H1 (cell line): ENCODE measurements around the gene RRAS2. TPM values are rescaled to one million over a fixed set of nuclear protein-coding genes. Genes with fewer than 3 reads are reported as not detected.

Experiments used
- CTCF ChIA-PET: fragments of 300-600 bp; sonication (Branson Sonifier 250); formaldehyde crosslinking; loops from one replicate; lab custom pipeline; 2021; ENCODE audit not compliant: partially characterized antibody; lab: Charles Lee
- POLR2A ChIA-PET: fragments of 300-600 bp; sonication (Branson Sonifier 250); formaldehyde crosslinking; loops from one replicate; lab custom pipeline; 2021; ENCODE audit warnings: inconsistent platforms; ENCODE audit not compliant: partially characterized antibody; lab: Charles Lee
- DNase-seq, 2 experiments: peaks; one replicate each; pipeline versions ENCODE4 v3.0.0 to v3.0.0-alpha.2; 2010 to 2022; ENCODE audit warnings: low spot score in 2 of 2, low read depth in 1 of 2, mixed read lengths in 1 of 2
- FAIRE-seq: peaks from 2 replicates; lab custom pipeline; 2011; peaks lifted over from hg19 to GRCh38; lab: Jason Lieb, UNC
- H2AFZ ChIP-seq: 2 replicates; pipeline ENCODE4 v1.8.1; 2012; ENCODE audit warnings: low read length, inconsistent platforms
- H2AK5ac ChIP-seq: 2 replicates; pipeline ENCODE4 v1.6.1; 2013; ENCODE audit warnings: low read depth, low read length
- H2BK120ac ChIP-seq: replicated peaks from 2 replicates; pipeline ENCODE3; 2013; ENCODE audit warnings: low read depth, low read length, inconsistent platforms
- H2BK12ac ChIP-seq: 2 replicates; pipeline ENCODE4 v1.6.1; 2013; ENCODE audit warnings: low read depth, low read length
- H2BK15ac ChIP-seq: 2 replicates; pipeline ENCODE4 v1.6.1; 2013; ENCODE audit warnings: low read length
- H2BK20ac ChIP-seq: 2 replicates; pipeline ENCODE4 v1.6.1; 2013; ENCODE audit warnings: low read length
- H2BK5ac ChIP-seq: 2 replicates; pipeline ENCODE4 v1.6.1; 2013; ENCODE audit warnings: low read depth, low read length
- H3K14ac ChIP-seq: 2 replicates; pipeline ENCODE4 v1.6.1; 2013; ENCODE audit warnings: inconsistent platforms; ENCODE audit not compliant: insufficient read length
- H3K18ac ChIP-seq: 2 replicates; pipeline ENCODE4 v1.6.1; 2013; ENCODE audit warnings: low read length; ENCODE audit errors: extremely low read depth
- H3K23ac ChIP-seq: 2 replicates; pipeline ENCODE4 v1.6.1; 2013; ENCODE audit warnings: inconsistent platforms; ENCODE audit not compliant: insufficient read length
- H3K23me2 ChIP-seq: 2 replicates; pipeline ENCODE4 v1.6.1; 2013; ENCODE audit warnings: low read depth, low read length
- H3K27ac ChIP-seq: 2 replicates; pipeline ENCODE4 v1.6.1; 2011; ENCODE audit warnings: low read depth, low read length, inconsistent platforms
- H3K27me3 ChIP-seq, 4 experiments: replicated peaks in 1 of 4; 1 replicate in 1 of 4; 2 replicates in 3 of 4; pipeline versions ENCODE4 v1.6.1 to v1.8.1; 2011 to 2013; ENCODE audit warnings: low read length in 3 of 4, mild to moderate bottlenecking in 3 of 4, inconsistent platforms in 2 of 4, mixed read lengths in 2 of 4, moderate library complexity in 1 of 4; ENCODE audit not compliant: control insufficient read depth in 3 of 4, insufficient read depth in 3 of 4; ENCODE audit errors: extremely low read depth in 1 of 4
- H3K36me3 ChIP-seq, 4 experiments: 2 replicates each; pipeline versions ENCODE4 v1.6.1 to v1.8.1; 2011 to 2013; ENCODE audit warnings: mild to moderate bottlenecking in 4 of 4, low read length in 3 of 4, moderate library complexity in 2 of 4, control low read depth in 1 of 4, inconsistent platforms in 1 of 4; ENCODE audit not compliant: insufficient read depth in 4 of 4, control insufficient read depth in 2 of 4
- H3K4ac ChIP-seq: replicated peaks from 2 replicates; pipeline ENCODE3; 2013; ENCODE audit warnings: low read length, low read depth, mixed read lengths, inconsistent platforms; ENCODE audit not compliant: insufficient read length
- H3K4me1 ChIP-seq, 4 experiments: replicated peaks in 1 of 4; 1 replicate in 1 of 4; 2 replicates in 3 of 4; pipeline versions ENCODE4 v1.6.1 to v1.8.1; 2011 to 2013; ENCODE audit warnings: low read length in 3 of 4, inconsistent platforms in 2 of 4, mixed read lengths in 1 of 4; ENCODE audit not compliant: insufficient read depth in 4 of 4, control insufficient read depth in 3 of 4
- H3K4me2 ChIP-seq, 2 experiments: 2 replicates each; pipeline versions ENCODE4 v1.6.1 to v1.8.1; 2011 to 2013; ENCODE audit warnings: low read depth in 2 of 2, low read length in 2 of 2, control low read depth in 1 of 2, inconsistent platforms in 1 of 2, mild to moderate bottlenecking in 1 of 2; ENCODE audit not compliant: insufficient read depth in 1 of 2
- H3K4me3 ChIP-seq, 4 experiments: fragments of 200-600, 300-600 bp in 1 of 4; sonication (generic), shearing (Covaris generic), sonication (Bioruptor Twin) in 1 of 4; 2 replicates each; pipeline versions ENCODE4 v1.5.1 to v1.8.1; 2011 to 2016; ENCODE audit warnings: low read length in 4 of 4, low read depth in 3 of 4, control low read depth in 2 of 4, inconsistent platforms in 2 of 4, mild to moderate bottlenecking in 2 of 4, mixed read lengths in 1 of 4, moderate library complexity in 1 of 4; ENCODE audit not compliant: insufficient read depth in 2 of 4; ENCODE audit errors: extremely low read depth in 1 of 4
- H3K56ac ChIP-seq: replicated peaks from 2 replicates; pipeline ENCODE3; 2013; ENCODE audit warnings: low read depth, mild to moderate bottlenecking, mixed read lengths, low read length, inconsistent platforms; ENCODE audit not compliant: insufficient read length
- H3K79me1 ChIP-seq: 2 replicates; pipeline ENCODE4 v1.6.1; 2013; ENCODE audit warnings: low read depth, low read length, control low read depth
- H3K79me2 ChIP-seq, 2 experiments: 2 replicates each; pipeline versions ENCODE4 v1.6.1 to v1.8.1; 2012 to 2013; ENCODE audit warnings: low read length in 2 of 2, mild to moderate bottlenecking in 2 of 2, inconsistent platforms in 1 of 2; ENCODE audit not compliant: insufficient read depth in 2 of 2, control insufficient read depth in 1 of 2
- H3K9ac ChIP-seq, 4 experiments: replicated peaks in 1 of 4; 1 replicate in 1 of 4; 2 replicates in 3 of 4; pipeline versions ENCODE4 v1.6.1 to v1.8.1; 2011 to 2013; ENCODE audit warnings: low read depth in 3 of 4, low read length in 3 of 4, control low read depth in 2 of 4, mild to moderate bottlenecking in 2 of 4, moderate library complexity in 2 of 4, inconsistent platforms in 1 of 4; ENCODE audit errors: extremely low read depth in 1 of 4
- H3K9me3 ChIP-seq, 2 experiments: 2 replicates each; pipeline versions ENCODE4 v1.6.1 to v1.8.1; 2012 to 2013; ENCODE audit warnings: mild to moderate bottlenecking in 2 of 2, moderate library complexity in 2 of 2, control low read depth in 1 of 2, inconsistent platforms in 1 of 2, low read depth in 1 of 2, low read length in 1 of 2, mixed read lengths in 1 of 2; ENCODE audit not compliant: insufficient read depth in 2 of 2
- H4K20me1 ChIP-seq, 2 experiments: replicated peaks in 1 of 2; 2 replicates each; pipeline versions ENCODE3 to v1.8.1; 2011 to 2013; ENCODE audit warnings: inconsistent platforms in 2 of 2, low read length in 2 of 2, mild to moderate bottlenecking in 1 of 2; ENCODE audit not compliant: insufficient read depth in 2 of 2, control insufficient read depth in 1 of 2
- H4K5ac ChIP-seq: 2 replicates; pipeline ENCODE4 v1.6.1; 2013; ENCODE audit warnings: low read length, low read depth, mixed read lengths, inconsistent platforms; ENCODE audit not compliant: insufficient read length
- H4K8ac ChIP-seq: 2 replicates; pipeline ENCODE4 v1.8.0; 2013; ENCODE audit warnings: mild to moderate bottlenecking, moderate library complexity, low read length, inconsistent platforms; ENCODE audit not compliant: insufficient read depth; ENCODE audit errors: extremely low read depth
- H4K91ac ChIP-seq: replicated peaks from 2 replicates; pipeline ENCODE3; 2013; ENCODE audit warnings: low read length, mixed read lengths, inconsistent platforms; ENCODE audit not compliant: insufficient read length
- BRCA1 ChIP-seq: IDR thresholded peaks from 2 replicates; pipeline ENCODE4 v1.6.1; 2012; ENCODE audit warnings: low read depth, low read length, improper control_type of control experiment
- CTBP2 ChIP-seq: IDR thresholded peaks from 2 replicates; pipeline ENCODE4 v1.7.0; 2011; ENCODE audit warnings: borderline replicate concordance, mild to moderate bottlenecking, moderate library complexity, mixed read lengths, low read length; ENCODE audit not compliant: insufficient read depth, insufficient read length
- EP300 ChIP-seq, 2 experiments: IDR thresholded peaks; 1 replicate in 1 of 2; 2 replicates in 1 of 2; pipeline ENCODE4 v1.6.1; 2011 to 2012; ENCODE audit warnings: low read depth in 2 of 2, low read length in 2 of 2, mild to moderate bottlenecking in 2 of 2, borderline replicate concordance in 1 of 2, inconsistent platforms in 1 of 2, moderate library complexity in 1 of 2
- MAFK ChIP-seq: IDR thresholded peaks from 2 replicates; pipeline ENCODE4 v1.6.1; 2012; ENCODE audit warnings: low read depth, mild to moderate bottlenecking, improper control_type of control experiment, low read length
- PHF8 ChIP-seq: fragments of 200-600 bp; sonication (generic); conservative IDR thresholded peaks from 2 replicates; pipeline ENCODE4 v1.7.1; 2012; ENCODE audit warnings: low read depth, mild to moderate bottlenecking, inconsistent platforms, low read length, moderate library complexity
- POLR2AphosphoS5 ChIP-seq: IDR thresholded peaks from 2 replicates; pipeline ENCODE4 v1.6.1; 2011; ENCODE audit warnings: low read depth, low read length
- RAD21 ChIP-seq, 2 experiments: IDR thresholded peaks in 1 of 2; conservative IDR thresholded peaks in 1 of 2; 2 replicates each; pipeline ENCODE4 v1.6.1; 2011; ENCODE audit warnings: low read depth in 2 of 2, low read length in 2 of 2, improper control_type of control experiment in 1 of 2, inconsistent platforms in 1 of 2, mild to moderate bottlenecking in 1 of 2, moderate library complexity in 1 of 2
- SP1 ChIP-seq: IDR thresholded peaks from 2 replicates; pipeline ENCODE4 v1.6.1; 2011; ENCODE audit warnings: low read depth, low read length
- WGBS, 2 experiments: shearing (Covaris generic) in 1 of 2; methylation state at CpG; one replicate each; pipeline versions ENCODE4 v1.1.6 to v1.1.7; 2013 to 2015; ENCODE audit warnings: low lambda C conversion rate in 2 of 2, mixed read lengths in 2 of 2, inconsistent platforms in 1 of 2, low coverage in 1 of 2, missing lambda C conversion rate in 1 of 2; ENCODE audit not compliant: insufficient replicate concordance in 2 of 2, insufficient coverage in 1 of 2, insufficient read length in 1 of 2; ENCODE audit errors: extremely low coverage in 1 of 2, missing lambda C conversion rate in 1 of 2; 5-methylcytosine and 5-hydroxymethylcytosine counted together
- polyA plus RNA-seq, 7 experiments: library from polyadenylated mRNA; depleted of rRNA in 3 of 7; stranded (reverse) in 5 of 7; unstranded in 2 of 7; fragments of >200 nt in 5 of 7; fragments of 200-250 nt in 2 of 7; gene quantifications; 1 replicate in 5 of 7; 2 replicates in 1 of 7; 4 replicates in 1 of 7; pipeline versions ENCODE4 v1.2.1 to v1.2.3, GENCODE V29; 2011 to 2013; ENCODE audit warnings: missing spikeins in 2 of 7, mixed read lengths in 2 of 7
- total RNA-seq: library from RNA; stranded (reverse); fragmentation: NEBNext Ultra II Directional; extraction: Animal tissue kit (Norgen Biotek cat#: 25700); gene quantifications from 2 replicates; pipeline ENCODE4 v1.2.1, GENCODE V29; 2021
- TF ChIP-seq, protein P1 (sequence below): IDR thresholded peaks from 2 replicates; pipeline ENCODE4 v1.6.1; 2012; ENCODE audit warnings: low read length, inconsistent platforms

Gene RRAS2
- total and polyA plus RNA-seq, 2 of the 8 experiments (the other 6 are each of a cell fraction or from before 2014, with no cell fraction given): 72.3 to 234 TPM

DNA sequence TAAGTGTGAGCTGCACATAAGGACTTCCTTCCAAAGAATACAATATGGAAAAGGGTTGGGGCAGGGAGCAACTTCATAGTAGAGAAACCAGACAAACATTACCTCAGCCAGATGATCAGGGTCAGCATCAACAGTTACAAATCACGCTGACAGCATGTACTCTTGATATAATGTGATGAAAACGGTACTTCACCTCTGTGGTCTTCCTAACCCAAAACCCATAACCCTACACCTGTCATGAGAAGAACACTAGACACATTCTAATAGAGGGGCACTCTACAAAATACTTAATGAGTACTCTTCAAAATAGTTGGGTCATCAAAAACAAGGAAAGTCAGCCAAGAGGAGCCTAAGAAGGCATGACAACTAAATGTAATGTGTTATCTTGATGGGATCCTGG is 43.9 kb downstream of the RRAS2 start:
- H4K20me1 ChIP-seq: peaks cover 17 to 22% of the 10 kb centered on the region in 2 experiments
- CTCF ChIA-PET: interaction anchor here (0.6 to 2.2 kb wide), 5 partner anchors 11 to 419 kb away, joined by 3 to 11 read pairs (median 6); no protein-coding TSS in a partner anchor

More for the DNA sequence above, 43.9 kb downstream of the RRAS2 start:
- H3K56ac ChIP-seq: no peak overlapping the region
- TF ChIP-seq BRCA1 (no peak), PHF8 (no peak), CTBP2 (no peak), POLR2AphosphoS5 (no peak), RAD21 (IDR thresholded peaks at IDR 0.05 in 1 of 2, conservative IDR thresholded peaks at IDR 0.05 in 1 of 2; ENCODE audit: low read depth in 2 of 2, low read length in 2 of 2) (no peak), EP300 (IDR thresholded peaks at IDR 0.05; ENCODE audit: borderline replicate concordance in 1 of 2, low read depth in 2 of 2, low read length in 2 of 2) (no peak), SP1 (no peak), MAFK (no peak)
- TF ChIP-seq, protein P1, sequence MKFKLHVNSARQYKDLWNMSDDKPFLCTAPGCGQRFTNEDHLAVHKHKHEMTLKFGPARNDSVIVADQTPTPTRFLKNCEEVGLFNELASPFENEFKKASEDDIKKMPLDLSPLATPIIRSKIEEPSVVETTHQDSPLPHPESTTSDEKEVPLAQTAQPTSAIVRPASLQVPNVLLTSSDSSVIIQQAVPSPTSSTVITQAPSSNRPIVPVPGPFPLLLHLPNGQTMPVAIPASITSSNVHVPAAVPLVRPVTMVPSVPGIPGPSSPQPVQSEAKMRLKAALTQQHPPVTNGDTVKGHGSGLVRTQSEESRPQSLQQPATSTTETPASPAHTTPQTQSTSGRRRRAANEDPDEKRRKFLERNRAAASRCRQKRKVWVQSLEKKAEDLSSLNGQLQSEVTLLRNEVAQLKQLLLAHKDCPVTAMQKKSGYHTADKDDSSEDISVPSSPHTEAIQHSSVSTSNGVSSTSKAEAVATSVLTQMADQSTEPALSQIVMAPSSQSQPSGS: no peak
- no peak overlapping the region for H2BK5ac ChIP-seq
- H3K27me3 ChIP-seq: no peaks in the 10 kb centered on the region
- H2AFZ ChIP-seq: no peak overlapping the region
- H4K8ac ChIP-seq: no peak overlapping the region
- H2BK12ac ChIP-seq: no peak overlapping the region
- POLR2A ChIA-PET: interaction anchor here (0.8 to 1.4 kb wide), 4 partner anchors 25 to 141 kb away, joined by 3 read pairs; no protein-coding TSS in a partner anchor
- no peak overlapping the region for H3K4me3 ChIP-seq
- H3K23ac ChIP-seq: no peak overlapping the region
- H3K4me1 ChIP-seq: peaks cover 7 to 19% (median 15%) of the 10 kb centered on the region in 4 experiments
- no peak overlapping the region for H3K18ac ChIP-seq
- no peaks in the 10 kb centered on the region for H3K23me2 ChIP-seq
- H3K27ac ChIP-seq: no peak overlapping the region
- FAIRE-seq: no peak
- H3K36me3 ChIP-seq: no peaks in the 10 kb centered on the region
- DNase-seq: no peak
- H4K91ac ChIP-seq: no peak overlapping the region
- no peak overlapping the region for H3K4ac ChIP-seq
- H4K5ac ChIP-seq: no peak overlapping the region
- H3K79me1 ChIP-seq: peaks cover 5% of the 10 kb centered on the region; the same call in 1 of the 2 replicates
- no peaks in the 10 kb centered on the region for H3K9me3 ChIP-seq
- no peak overlapping the region for H2BK20ac ChIP-seq
- H2BK15ac ChIP-seq: no peak overlapping the region
- WGBS, 2 experiments: 90% methylated on average over 2 of the region's 2 CpGs; no CpG with 5 or more reads in 1 of the 2 experiments
- H3K9ac ChIP-seq: no peak overlapping the region
- no peak overlapping the region for H3K4me2 ChIP-seq
- H3K14ac ChIP-seq: no peak overlapping the region
- peaks cover 19 to 98% of the 10 kb centered on the region in 2 experiments for H3K79me2 ChIP-seq
- no peak overlapping the region for H2BK120ac ChIP-seq
- no peak overlapping the region for H2AK5ac ChIP-seq
